IMR-90 (cell line): ENCODE measurements around the gene COL9A3.

Experiments used
- MAZ ChIP-seq: IDR thresholded peaks from 2 replicates; pipeline ENCODE4 v1.6.1; 2012; ENCODE audit warnings: low read depth, mild to moderate bottlenecking, low read length, improper control_type of control experiment, moderate library complexity, borderline replicate concordance
- RAD21 ChIP-seq: IDR thresholded peaks from 2 replicates; pipeline ENCODE4 v1.6.1; 2012; ENCODE audit warnings: low read length, improper control_type of control experiment
- TF ChIP-seq, protein P1 (sequence below): conservative IDR thresholded peaks from 2 replicates; pipeline ENCODE4 v1.5.1; 2012; ENCODE audit warnings: mild to moderate bottlenecking, low read depth, low read length, improper control_type of control experiment

DNA sequence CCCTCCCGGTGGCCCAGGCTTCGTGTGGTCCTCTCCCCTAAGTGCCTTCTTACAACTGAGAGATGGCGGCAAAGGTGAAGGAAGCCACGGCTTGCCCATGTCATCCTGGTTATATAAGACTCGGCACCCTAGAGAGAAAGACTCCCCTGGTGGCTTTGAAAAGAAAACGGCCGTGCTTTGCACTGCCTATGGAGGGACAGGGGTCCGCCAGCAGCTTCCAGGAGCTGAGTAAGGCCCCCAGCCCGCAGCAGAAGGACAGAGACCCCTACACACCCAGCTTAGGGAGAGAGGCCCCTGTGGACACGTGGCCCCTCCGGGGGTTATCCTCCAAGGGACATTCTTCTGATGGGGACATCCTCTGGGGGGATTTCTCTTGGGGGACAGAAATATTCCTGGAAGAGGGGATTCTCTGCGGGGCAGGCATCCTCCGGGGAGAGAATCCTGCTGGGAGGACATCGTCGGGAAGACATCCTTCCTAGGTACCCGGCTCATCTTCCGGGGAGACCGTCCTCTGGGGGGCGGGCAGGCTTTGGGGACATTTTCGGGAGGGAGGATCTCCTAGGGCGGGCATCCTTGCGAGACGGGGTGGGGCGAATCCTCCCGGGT is 12.7 kb upstream of the COL9A3 start:
- TF ChIP-seq, protein P1, sequence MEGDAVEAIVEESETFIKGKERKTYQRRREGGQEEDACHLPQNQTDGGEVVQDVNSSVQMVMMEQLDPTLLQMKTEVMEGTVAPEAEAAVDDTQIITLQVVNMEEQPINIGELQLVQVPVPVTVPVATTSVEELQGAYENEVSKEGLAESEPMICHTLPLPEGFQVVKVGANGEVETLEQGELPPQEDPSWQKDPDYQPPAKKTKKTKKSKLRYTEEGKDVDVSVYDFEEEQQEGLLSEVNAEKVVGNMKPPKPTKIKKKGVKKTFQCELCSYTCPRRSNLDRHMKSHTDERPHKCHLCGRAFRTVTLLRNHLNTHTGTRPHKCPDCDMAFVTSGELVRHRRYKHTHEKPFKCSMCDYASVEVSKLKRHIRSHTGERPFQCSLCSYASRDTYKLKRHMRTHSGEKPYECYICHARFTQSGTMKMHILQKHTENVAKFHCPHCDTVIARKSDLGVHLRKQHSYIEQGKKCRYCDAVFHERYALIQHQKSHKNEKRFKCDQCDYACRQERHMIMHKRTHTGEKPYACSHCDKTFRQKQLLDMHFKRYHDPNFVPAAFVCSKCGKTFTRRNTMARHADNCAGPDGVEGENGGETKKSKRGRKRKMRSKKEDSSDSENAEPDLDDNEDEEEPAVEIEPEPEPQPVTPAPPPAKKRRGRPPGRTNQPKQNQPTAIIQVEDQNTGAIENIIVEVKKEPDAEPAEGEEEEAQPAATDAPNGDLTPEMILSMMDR: no peak
- TF ChIP-seq MAZ (no peak), RAD21 (no peak)
